WTC11 (cell line): ENCODE data around the gene DPCD. TPM values are rescaled to one million over a fixed set of nuclear protein-coding genes. Genes with fewer than 3 reads are reported as not detected.

Source experiments
- ATAC-seq: fragments of 200-7000 bp; cut with Tn5 transposase; 2 replicates; pipeline ENCODE4 v1.10.0; 2021; ENCODE audit warnings: mild to moderate bottlenecking, moderate library complexity
- CTCF ChIA-PET: fragments of 300-600 bp; sonication (Branson Sonifier 250); formaldehyde crosslinking; loops from one replicate; lab custom pipeline; 2021; ENCODE audit warnings: antibody characterized with exemption; lab: Charles Lee
- POLR2A ChIA-PET: fragments of 350-600 bp; sonication (Branson Sonifier 250); formaldehyde crosslinking; loops from one replicate; lab custom pipeline; 2021; ENCODE audit warnings: antibody characterized with exemption; lab: Charles Lee
- DNase-seq: peaks from one replicate; pipeline ENCODE4 v3.0.0; 2021; ENCODE audit warnings: low spot score
- H3K27ac Mint-ChIP-seq: 2 replicates; pipeline ENCODE4 v1.8.0; 2021; ENCODE audit warnings: mixed read lengths
- H3K27me3 Mint-ChIP-seq: 2 replicates; pipeline ENCODE4 v1.8.0; 2021; ENCODE audit warnings: low read depth, mild to moderate bottlenecking, moderate library complexity, mixed read lengths
- H3K36me3 Mint-ChIP-seq: 2 replicates; pipeline ENCODE4 v1.8.0; 2021; ENCODE audit warnings: mixed read lengths
- H3K4me1 Mint-ChIP-seq: 2 replicates; pipeline ENCODE4 v1.8.0; 2022; ENCODE audit warnings: mixed read lengths
- H3K4me3 Mint-ChIP-seq: 2 replicates; pipeline ENCODE4 v1.8.0; 2021; ENCODE audit warnings: mild to moderate bottlenecking, moderate library complexity, mixed read lengths
- H3K9me3 Mint-ChIP-seq: 2 replicates; pipeline ENCODE4 v1.8.0; 2021; ENCODE audit warnings: mixed read lengths
- HMGA2 ChIP-seq: fragments of 250-450 bp; sonication (Bioruptor Pico); IDR thresholded peaks from 2 replicates; pipeline ENCODE4 v1.4.0; 2021; ENCODE audit warnings: mild to moderate bottlenecking, moderate library complexity
- NR1H2 ChIP-seq: sonication (generic); formaldehyde crosslinking; IDR thresholded peaks from 2 replicates; pipeline ENCODE4 v1.9.0; 2021; ENCODE audit warnings: mild to moderate bottlenecking, moderate library complexity, missing genetic modification reagents
- NR2C2 ChIP-seq: sonication (generic); formaldehyde crosslinking; IDR thresholded peaks from 2 replicates; pipeline ENCODE4 v1.8.0; 2022; ENCODE audit warnings: mild to moderate bottlenecking, missing genetic modification reagents
- TEAD4 ChIP-seq: sonication (generic); formaldehyde crosslinking; IDR thresholded peaks from 2 replicates; pipeline ENCODE4 v1.8.0; 2022; ENCODE audit warnings: mild to moderate bottlenecking, missing genetic modification reagents
- USF2 ChIP-seq: sonication (generic); formaldehyde crosslinking; IDR thresholded peaks from 2 replicates; pipeline ENCODE4 v1.8.1; 2023; ENCODE audit warnings: mild to moderate bottlenecking, missing genetic modification reagents, moderate library complexity
- ZNF263 ChIP-seq: sonication (generic); formaldehyde crosslinking; IDR thresholded peaks from 2 replicates; pipeline ENCODE4 v1.8.1; 2022; ENCODE audit warnings: low read depth, mild to moderate bottlenecking, moderate library complexity, missing genetic modification reagents
- ZNF423 ChIP-seq: fragments of 250-450 bp; sonication (Bioruptor Pico); IDR thresholded peaks from 2 replicates; pipeline ENCODE4 v2.1.2; 2022; ENCODE audit warnings: mild to moderate bottlenecking, moderate library complexity
- microRNA-seq: library from miRNA; unstranded; fragments of <30 nt; microRNA quantifications from one replicate; pipeline ENCODE4 v1.2.0, GENCODE V29; 2022; ENCODE audit warnings: borderline number of aligned reads
- total RNA-seq: library from RNA; stranded (reverse); gene quantifications from 3 replicates; pipeline ENCODE4 v1.2.3, GENCODE V29; 2021
- TF ChIP-seq, protein P1 (sequence below): sonication (generic); formaldehyde crosslinking; IDR thresholded peaks from 2 replicates; pipeline ENCODE4 v1.8.0; 2022; ENCODE audit warnings: mild to moderate bottlenecking, missing genetic modification reagents
- TF ChIP-seq, protein P2 (sequence below): sonication (generic); formaldehyde crosslinking; IDR thresholded peaks from 2 replicates; pipeline ENCODE4 v1.8.1; 2022; ENCODE audit warnings: mild to moderate bottlenecking, moderate library complexity, missing genetic modification reagents

The DPCD gene
- total RNA-seq, 1 experiment from 2014 or later = 21.8 TPM

DNA sequence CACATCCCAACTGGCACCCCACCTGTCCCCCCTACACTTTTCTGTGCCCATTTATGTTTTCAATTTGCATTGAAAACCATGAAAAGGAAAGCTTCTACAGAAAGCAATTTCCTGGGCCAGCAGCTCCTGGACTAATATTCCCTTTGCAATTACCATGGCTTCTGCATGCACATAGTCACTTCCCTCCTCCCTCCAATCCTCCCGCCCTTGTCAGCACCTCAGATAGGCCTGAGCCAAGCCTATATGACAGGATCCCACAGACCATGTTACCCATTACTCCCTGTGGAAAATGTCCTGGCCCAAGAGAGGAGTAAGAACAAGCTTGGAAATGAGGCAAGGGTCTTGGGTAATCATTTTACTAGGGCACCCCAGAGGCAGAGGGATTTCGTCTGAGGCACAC is 68.8 kb downstream of the DPCD start (continued):
- no peak for TF ChIP-seq USF2
- TF ChIP-seq NR2C2 = no peak

DNA sequence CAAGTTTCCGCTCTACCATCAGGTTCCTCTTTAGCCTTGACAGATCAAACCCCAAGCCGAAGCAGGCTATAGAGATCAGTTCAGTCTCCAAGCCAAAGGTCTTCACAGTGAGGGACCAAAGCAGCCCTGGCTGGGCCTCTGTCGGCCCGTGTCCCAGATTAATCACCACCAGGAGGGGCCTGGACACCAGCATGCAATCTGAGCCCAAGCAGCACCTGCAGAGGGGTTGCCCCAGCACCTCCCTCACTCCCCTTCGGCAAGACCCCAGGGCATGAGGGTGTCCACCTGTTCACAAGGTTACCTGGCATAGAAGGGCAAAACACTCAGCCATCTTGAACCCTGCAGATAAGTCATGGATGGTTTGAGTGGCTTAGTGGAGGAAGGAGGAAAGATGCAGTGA is 70.9 kb downstream of the DPCD start:
- Mint-ChIP-seq H3K36me3 (peaks cover 4% of the 10 kb centered on the region; the same call in 1 of the 2 replicates), H3K27me3 (no peaks in the 10 kb centered on the region; the same call in 1 of the 2 replicates)

More for the DNA sequence above, 70.9 kb downstream of the DPCD start:
- H3K9me3 Mint-ChIP-seq = no peaks in the 10 kb centered on the region
- H3K27ac Mint-ChIP-seq = no peak overlapping the region
- ChIA-PET POLR2A (no interaction called here), CTCF (interaction anchor here (0.7 to 4.9 kb wide), 3 partner anchors 56 to 122 kb away, joined by 3 to 37 read pairs (median 16); no protein-coding TSS in a partner anchor)
- no peak for ATAC-seq
- DNase-seq = no peak
- H3K4me3 Mint-ChIP-seq = no peak overlapping the region
- TF ChIP-seq, protein P1, sequence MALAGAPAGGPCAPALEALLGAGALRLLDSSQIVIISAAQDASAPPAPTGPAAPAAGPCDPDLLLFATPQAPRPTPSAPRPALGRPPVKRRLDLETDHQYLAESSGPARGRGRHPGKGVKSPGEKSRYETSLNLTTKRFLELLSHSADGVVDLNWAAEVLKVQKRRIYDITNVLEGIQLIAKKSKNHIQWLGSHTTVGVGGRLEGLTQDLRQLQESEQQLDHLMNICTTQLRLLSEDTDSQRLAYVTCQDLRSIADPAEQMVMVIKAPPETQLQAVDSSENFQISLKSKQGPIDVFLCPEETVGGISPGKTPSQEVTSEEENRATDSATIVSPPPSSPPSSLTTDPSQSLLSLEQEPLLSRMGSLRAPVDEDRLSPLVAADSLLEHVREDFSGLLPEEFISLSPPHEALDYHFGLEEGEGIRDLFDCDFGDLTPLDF (CRISPR knock-in tag) = no peak
- TF ChIP-seq HMGA2 (CRISPR knock-in tag) (no peak), ZNF263 (no peak), TEAD4 (CRISPR knock-in tag) (no peak), NR1H2 (CRISPR knock-in tag) (no peak), ZNF423 (CRISPR knock-in tag) (no peak)
- TF ChIP-seq, protein P2, sequence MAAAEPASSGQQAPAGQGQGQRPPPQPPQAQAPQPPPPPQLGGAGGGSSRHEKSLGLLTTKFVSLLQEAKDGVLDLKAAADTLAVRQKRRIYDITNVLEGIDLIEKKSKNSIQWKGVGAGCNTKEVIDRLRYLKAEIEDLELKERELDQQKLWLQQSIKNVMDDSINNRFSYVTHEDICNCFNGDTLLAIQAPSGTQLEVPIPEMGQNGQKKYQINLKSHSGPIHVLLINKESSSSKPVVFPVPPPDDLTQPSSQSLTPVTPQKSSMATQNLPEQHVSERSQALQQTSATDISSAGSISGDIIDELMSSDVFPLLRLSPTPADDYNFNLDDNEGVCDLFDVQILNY = no peak
- H3K4me1 Mint-ChIP-seq = peaks cover 30% of the 10 kb centered on the region

Small RNA genes lying within 50 kb of the gene (microRNA-seq; reads per million reads assigned to microRNA genes)
- gene MIR3158-1 (not detected), gene MIR3158-2 (not detected)

Other genes with a start within 250 kb of the DPCD start
- 20.6 to 22.4 TPM (median 22.2 TPM) in 3 replicates for gene BTRC, start 234.2 kb upstream of the DPCD start, total RNA-seq
- gene POLL, start 64 bp upstream of the DPCD start, total RNA-seq = 40.7 to 46.2 TPM (median 41.3 TPM) in 3 replicates
- gene FBXW4, start 106.8 kb downstream of the DPCD start, total RNA-seq = 45.3 to 47.9 TPM (median 46.3 TPM) in 3 replicates
- 14.0 to 28.9 TPM (median 16.4 TPM) in 3 replicates for gene FGF8, start 187.8 kb downstream of the DPCD start, total RNA-seq
- gene NPM3, start 195.1 kb downstream of the DPCD start, total RNA-seq = 223 to 260 TPM (median 229 TPM) in 3 replicates
- 110 to 111 TPM (median 110 TPM) in 3 replicates for gene OGA, start 230.1 kb downstream of the DPCD start, total RNA-seq